Smooth muscle cell (in vitro differentiated cells): Measurements from ENCODE around the gene CD82. TPM values are rescaled to one million over a fixed set of nuclear protein-coding genes. Genes with fewer than 3 reads are reported as not detected.

ENCODE experiments used
- DNase-seq: peaks from one replicate; lab custom pipeline; 2025; ENCODE audit not compliant: unreplicated experiment; lab: John Stamatoyannopoulos, UW
- H2AFZ ChIP-seq: fragments of 200-600 bp; sonication (generic); 2 replicates; pipeline ENCODE4 v1.6.0; 2016; ENCODE audit warnings: antibody characterized with exemption, low read depth, mild to moderate bottlenecking
- H3F3A ChIP-seq: fragments of 200-600 bp; sonication (generic); 2 replicates; pipeline ENCODE4 v1.6.0; 2017; ENCODE audit warnings: antibody characterized with exemption, low read depth
- H3K27ac ChIP-seq: fragments of 200-600 bp; sonication (generic); 2 replicates; pipeline ENCODE4 v1.5.1; 2016; ENCODE audit warnings: low read depth, mild to moderate bottlenecking
- H3K27me3 ChIP-seq: fragments of 200-600 bp; sonication (generic); 2 replicates; pipeline ENCODE4 v1.6.1; 2016; ENCODE audit warnings: low read depth, mild to moderate bottlenecking
- H3K36me3 ChIP-seq: fragments of 200-600 bp; sonication (generic); 2 replicates; pipeline ENCODE4 v1.5.1; 2016; ENCODE audit warnings: low read depth
- H3K4me1 ChIP-seq: fragments of 200-600 bp; sonication (generic); 2 replicates; pipeline ENCODE4 v1.5.1; 2016; ENCODE audit warnings: low read depth
- H3K4me2 ChIP-seq: fragments of 200-600 bp; sonication (generic); 2 replicates; pipeline ENCODE4 v1.6.0; 2016; ENCODE audit warnings: mild to moderate bottlenecking
- H3K4me3 ChIP-seq: fragments of 200-600 bp; sonication (generic); 2 replicates; pipeline ENCODE4 v1.5.1; 2016; ENCODE audit warnings: mild to moderate bottlenecking
- H3K79me2 ChIP-seq: fragments of 200-600 bp; sonication (generic); 2 replicates; pipeline ENCODE4 v1.6.0; 2016; ENCODE audit warnings: low read depth, mild to moderate bottlenecking
- H3K9ac ChIP-seq: fragments of 200-600 bp; sonication (generic); 2 replicates; pipeline ENCODE4 v1.6.0; 2016; ENCODE audit warnings: low read depth
- H3K9me3 ChIP-seq: fragments of 200-600 bp; sonication (generic); replicated peaks from 2 replicates; pipeline ENCODE4 v1.5.1; 2016; ENCODE audit warnings: low read depth
- H4K20me1 ChIP-seq: fragments of 200-600 bp; sonication (generic); 2 replicates; pipeline ENCODE4 v1.6.0; 2016; ENCODE audit warnings: low read depth
- WGBS: methylation state at CpG from one replicate; pipeline ENCODE4 v1.1.7; 2016; ENCODE audit warnings: low lambda C conversion rate; 5-methylcytosine and 5-hydroxymethylcytosine counted together
- polyA plus RNA-seq: library from polyadenylated mRNA; unstranded; fragments of >200 nt; fragmentation: Nextera tagmentation; extraction: Ambion mirVana; gene quantifications from 2 replicates; pipeline ENCODE4 v1.2.1, GENCODE V29; 2016
- total RNA-seq: library from RNA; depleted of rRNA; stranded (reverse); fragments of >200 nt; gene quantifications from 2 replicates; pipeline ENCODE4 v1.2.3, GENCODE V29; 2014
- TF ChIP-seq, protein P1 (sequence below): fragments of 200-600 bp; sonication (generic); IDR thresholded peaks from 2 replicates; pipeline ENCODE4 v1.5.1; 2017; ENCODE audit warnings: borderline replicate concordance, mild to moderate bottlenecking, antibody characterized with exemption; ENCODE audit not compliant: insufficient read depth, poor library complexity, severe bottlenecking

The CD82 gene
- total and polyA plus RNA-seq, 2 experiments from 2014 or later, result 58.6 to 270 TPM

GRCh38 chr11:44568331-44568657 is 2.8 kb downstream of the CD82 start:
- H3K9ac ChIP-seq, result peak overlapping the region; percentile 88
- 99% methylated on average over 4 of the region's 4 CpGs for WGBS
- H3K27ac ChIP-seq, result peak overlapping the region; percentile 95
- DNase-seq, result no peak
- no peak overlapping the region for H2AFZ ChIP-seq
- H3K4me3 ChIP-seq, result no peak overlapping the region
- H3K27me3 ChIP-seq, result no peaks in the 10 kb centered on the region
- peaks cover 32% of the 10 kb centered on the region for H3K79me2 ChIP-seq
- H3K4me2 ChIP-seq, result peak overlapping the region; percentile 69
- H3K9me3 ChIP-seq, result no peaks in the 10 kb centered on the region
- TF ChIP-seq, protein P1, sequence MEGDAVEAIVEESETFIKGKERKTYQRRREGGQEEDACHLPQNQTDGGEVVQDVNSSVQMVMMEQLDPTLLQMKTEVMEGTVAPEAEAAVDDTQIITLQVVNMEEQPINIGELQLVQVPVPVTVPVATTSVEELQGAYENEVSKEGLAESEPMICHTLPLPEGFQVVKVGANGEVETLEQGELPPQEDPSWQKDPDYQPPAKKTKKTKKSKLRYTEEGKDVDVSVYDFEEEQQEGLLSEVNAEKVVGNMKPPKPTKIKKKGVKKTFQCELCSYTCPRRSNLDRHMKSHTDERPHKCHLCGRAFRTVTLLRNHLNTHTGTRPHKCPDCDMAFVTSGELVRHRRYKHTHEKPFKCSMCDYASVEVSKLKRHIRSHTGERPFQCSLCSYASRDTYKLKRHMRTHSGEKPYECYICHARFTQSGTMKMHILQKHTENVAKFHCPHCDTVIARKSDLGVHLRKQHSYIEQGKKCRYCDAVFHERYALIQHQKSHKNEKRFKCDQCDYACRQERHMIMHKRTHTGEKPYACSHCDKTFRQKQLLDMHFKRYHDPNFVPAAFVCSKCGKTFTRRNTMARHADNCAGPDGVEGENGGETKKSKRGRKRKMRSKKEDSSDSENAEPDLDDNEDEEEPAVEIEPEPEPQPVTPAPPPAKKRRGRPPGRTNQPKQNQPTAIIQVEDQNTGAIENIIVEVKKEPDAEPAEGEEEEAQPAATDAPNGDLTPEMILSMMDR, result no peak
- no peaks in the 10 kb centered on the region for H4K20me1 ChIP-seq
- H3K36me3 ChIP-seq, result no peaks in the 10 kb centered on the region
- H3F3A ChIP-seq, result peaks cover 16% of the 10 kb centered on the region
- peaks cover 35% of the 10 kb centered on the region for H3K4me1 ChIP-seq

DNA sequence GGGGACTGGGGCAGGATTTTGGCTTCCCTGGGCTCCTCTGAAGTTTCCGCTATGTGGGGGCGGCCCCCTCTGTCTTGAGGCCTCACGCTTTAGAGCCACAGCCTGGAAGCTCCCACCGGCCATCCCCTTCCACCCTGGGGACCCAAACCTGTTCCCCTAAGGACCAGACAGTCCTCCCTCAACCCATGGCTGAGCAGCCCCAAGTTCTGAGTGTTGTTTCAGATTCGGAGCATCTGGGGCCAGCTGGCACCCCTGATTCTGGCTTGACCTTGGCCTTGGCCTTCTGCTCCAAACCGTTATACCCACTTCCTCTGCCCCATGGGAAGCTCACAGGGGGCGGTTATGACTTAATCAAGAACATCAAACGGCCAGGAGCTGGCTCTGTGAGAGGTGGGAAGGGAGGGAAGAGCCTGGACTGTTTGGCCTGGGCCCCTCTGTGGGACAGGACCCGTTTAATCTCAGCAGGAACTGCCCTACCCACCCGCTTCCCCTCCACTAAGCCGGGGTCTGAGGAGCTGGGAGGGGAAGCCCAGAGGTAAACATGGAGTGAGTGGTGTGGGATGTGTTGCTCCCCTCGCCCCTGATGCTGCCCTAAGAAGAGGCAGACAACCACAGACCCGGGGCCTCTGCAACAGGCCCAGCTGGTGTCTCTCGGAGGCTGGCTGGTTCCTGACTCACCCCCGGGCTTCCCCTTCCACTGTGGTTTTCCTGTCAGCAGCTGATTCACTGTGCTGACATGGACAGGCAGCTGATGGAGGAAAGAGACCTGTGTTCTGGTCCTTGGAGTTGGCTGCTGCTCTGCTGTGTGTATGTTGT is 3.4 kb downstream of the CD82 start:
- H3K27me3 ChIP-seq, result no peaks in the 10 kb centered on the region
- H3K4me3 ChIP-seq, result no peak overlapping the region
- no peaks in the 10 kb centered on the region for H4K20me1 ChIP-seq
- H3K4me1 ChIP-seq, result peaks cover 39% of the 10 kb centered on the region
- peaks cover 11% of the 10 kb centered on the region for H3F3A ChIP-seq
- WGBS, result 27% methylated on average over 15 of the region's 15 CpGs
- DNase-seq, result peak; percentile 61
- TF ChIP-seq, protein P1, result no peak
- no peak overlapping the region for H2AFZ ChIP-seq
- H3K79me2 ChIP-seq, result peaks cover 34% of the 10 kb centered on the region
- no peaks in the 10 kb centered on the region for H3K36me3 ChIP-seq
- peak overlapping the region; percentile 88 for H3K9ac ChIP-seq
- H3K4me2 ChIP-seq, result peak overlapping the region; percentile 69
- H3K27ac ChIP-seq, result peak overlapping the region; percentile 95
- no peaks in the 10 kb centered on the region for H3K9me3 ChIP-seq

GRCh38 chr11:44570411-44571155 is 5.1 kb downstream of the CD82 start:
- H3K79me2 ChIP-seq, result peaks cover 34% of the 10 kb centered on the region

More at GRCh38 chr11:44570411-44571155, 5.1 kb downstream of the CD82 start:
- Histone ChIP-seq H3K4me3 (no peak overlapping the region), H3K36me3 (no peaks in the 10 kb centered on the region), H4K20me1 (no peaks in the 10 kb centered on the region), H3K9ac (peak overlapping the region; percentile 76), H2AFZ (no peak overlapping the region), H3K4me1 (peaks cover 31% of the 10 kb centered on the region), H3K4me2 (peak overlapping the region; percentile 58), H3K27me3 (no peaks in the 10 kb centered on the region), H3K9me3 (no peaks in the 10 kb centered on the region), H3K27ac (peak overlapping the region; percentile 95), H3F3A (peaks cover 5% of the 10 kb centered on the region)
- TF ChIP-seq, protein P1, result no peak
- WGBS, result 89% methylated on average over 10 of the region's 10 CpGs
- no peak for DNase-seq
